Ramos (cell line): Measurements from ENCODE around the gene CRYBB1.
"Not testable (repeated sequence)": the region's sequence is repeated elsewhere in the genome, so short reads cannot be mapped to it uniquely, and the experiment has no call there.

Source experiments
- in situ Hi-C: fragments of 300-500 bp; cut with MboI; formaldehyde crosslinking; loops from one replicate; pipeline ENCODE4 v1.14.3; 2022; ENCODE audit warnings: low sequenced_read_pairs; ENCODE audit not compliant: unreplicated experiment

CRYBB1 gene

DNA sequence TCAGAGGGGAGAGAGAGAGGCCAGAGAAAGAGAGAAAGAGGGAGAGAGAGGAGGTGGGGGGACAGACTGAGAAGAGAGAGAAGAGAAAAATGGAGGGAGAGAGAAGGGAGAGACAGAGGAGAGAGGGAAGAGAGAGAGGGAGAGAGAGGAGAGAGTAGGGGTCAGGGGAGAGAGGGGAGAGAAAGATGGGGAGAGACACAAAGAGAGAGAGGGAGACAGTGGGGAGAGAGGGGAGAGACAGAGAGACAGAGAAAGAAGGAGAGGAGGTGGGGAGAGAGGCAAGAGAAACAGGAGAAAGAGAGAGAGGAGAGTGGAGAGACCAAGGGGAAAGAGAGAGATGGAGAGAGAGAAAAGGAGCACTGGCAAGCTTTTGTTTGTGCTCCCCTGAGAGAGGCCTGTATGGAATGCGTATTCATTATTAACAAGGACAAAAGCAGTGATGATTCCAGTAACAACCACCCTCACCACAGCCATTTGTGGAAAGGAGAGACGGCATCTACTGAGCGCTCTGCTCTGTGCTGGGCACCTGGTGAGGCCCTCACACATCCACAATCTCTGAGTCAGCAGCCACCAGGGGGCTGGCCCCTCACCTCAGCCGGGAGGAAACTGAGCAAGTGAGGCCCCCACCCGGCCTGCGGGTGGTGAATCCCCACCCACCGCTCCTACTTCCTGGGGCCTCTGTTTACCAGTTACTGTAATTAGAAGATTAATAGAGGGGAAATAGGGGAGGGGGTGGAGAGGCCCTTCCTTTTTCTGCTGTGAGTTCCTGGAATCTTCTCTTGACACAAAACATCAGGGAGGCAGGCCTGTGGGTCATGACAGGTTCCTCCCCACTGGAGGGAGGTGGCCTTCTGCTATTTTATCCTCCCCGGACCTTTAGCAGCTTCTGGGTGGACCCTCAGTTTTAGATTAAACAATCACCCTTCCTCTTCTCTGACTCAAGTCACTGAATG, 24.9 kb upstream of the CRYBB1 start:
- in situ Hi-C loops, result no loop called here

DNA sequence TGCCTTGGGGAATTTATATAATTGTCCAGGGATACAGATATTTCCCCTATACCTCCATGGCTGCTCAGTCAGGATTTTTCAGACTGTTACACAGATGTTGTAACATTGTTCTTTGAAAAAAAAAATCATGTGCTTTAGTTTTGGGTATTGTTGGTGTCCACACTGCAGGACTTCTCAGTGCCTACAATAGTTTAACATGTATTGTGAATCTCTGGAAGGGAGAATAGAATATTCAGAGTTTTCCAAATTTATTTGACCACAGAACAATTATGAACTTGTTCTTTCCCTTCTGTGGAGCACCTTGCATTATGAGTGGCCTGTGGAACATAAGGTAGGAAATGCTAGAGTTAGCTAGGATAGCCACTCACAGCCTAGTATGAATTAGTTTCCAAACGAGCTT, 18.5 kb upstream of the CRYBB1 start:
- in situ Hi-C loops, result no loop called here

DNA sequence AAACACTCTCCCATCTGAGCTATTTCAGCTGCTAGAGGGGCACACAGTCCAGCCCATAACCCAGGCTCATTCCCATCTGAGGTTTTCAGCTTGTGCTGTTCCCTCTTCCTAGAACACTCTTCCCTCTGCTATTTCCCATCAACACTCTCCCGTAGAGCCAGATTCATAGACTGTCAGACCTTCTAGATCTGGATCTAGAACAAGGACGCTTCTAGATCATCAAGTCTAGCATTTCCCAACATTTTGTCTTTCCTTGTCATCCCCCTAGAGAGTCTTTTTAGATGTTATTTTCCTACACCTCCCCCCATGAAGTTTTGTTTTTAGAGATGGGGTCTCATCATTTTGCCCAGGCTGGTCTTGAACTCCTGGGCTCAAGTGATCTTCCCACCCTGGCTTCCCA, 17.3 kb upstream of the CRYBB1 start:
- in situ Hi-C loops, result no loop called here

DNA sequence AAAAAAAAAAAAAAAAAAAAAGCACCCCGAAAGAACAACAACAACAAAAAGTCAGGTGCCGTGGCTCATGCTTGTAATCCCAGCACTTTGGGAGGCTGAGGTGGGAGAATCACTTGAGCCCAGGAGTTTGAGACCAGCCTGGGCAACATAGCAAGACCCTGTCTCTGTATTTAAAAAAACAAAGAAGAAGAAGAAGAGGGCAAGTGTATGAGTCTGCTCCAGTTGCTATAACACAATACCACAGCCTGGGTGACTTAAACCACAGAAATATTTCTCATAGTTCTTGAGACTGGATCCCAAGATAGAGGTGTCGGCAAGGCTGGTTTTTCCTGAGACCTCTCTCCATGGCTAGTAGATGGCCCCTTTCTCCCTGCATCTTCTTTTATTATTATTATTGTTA, 16.4 kb upstream of the CRYBB1 start:
- in situ Hi-C loops, result no loop called here

DNA sequence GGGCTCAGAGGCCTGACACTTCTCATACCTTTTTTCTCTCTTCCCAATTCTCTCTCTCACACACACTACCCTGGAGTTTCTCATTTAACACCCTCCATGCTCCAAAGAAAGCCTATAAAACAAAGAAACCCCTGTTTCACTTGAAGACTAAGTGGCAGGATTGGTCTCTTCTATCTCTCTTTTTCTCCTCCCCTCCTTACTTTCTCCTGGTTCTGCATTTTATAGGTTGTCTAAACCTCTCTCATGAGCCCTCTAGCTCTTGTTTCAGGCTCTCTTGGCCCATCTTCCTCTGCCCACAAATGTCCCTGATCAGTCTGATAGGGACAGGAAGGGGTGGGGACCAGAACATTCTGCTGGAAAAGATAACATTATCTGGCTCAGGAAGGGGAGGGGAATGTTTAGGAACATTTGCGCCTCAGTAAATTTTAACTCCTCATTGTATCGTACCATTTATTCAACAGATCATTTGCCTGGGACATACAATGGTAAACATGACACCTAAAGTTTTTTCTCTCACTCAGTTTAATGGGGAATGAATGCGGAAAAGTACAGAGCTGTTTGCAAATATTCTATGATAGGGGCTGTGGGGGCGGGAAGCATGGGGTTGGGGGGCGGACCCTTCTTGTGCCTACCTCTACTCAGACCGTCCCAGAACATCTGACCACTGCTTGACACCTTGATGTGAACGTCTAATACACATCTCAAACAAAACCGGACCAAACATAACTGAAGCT, 14.8 kb upstream of the CRYBB1 start:
- in situ Hi-C loops, result no loop called here

DNA sequence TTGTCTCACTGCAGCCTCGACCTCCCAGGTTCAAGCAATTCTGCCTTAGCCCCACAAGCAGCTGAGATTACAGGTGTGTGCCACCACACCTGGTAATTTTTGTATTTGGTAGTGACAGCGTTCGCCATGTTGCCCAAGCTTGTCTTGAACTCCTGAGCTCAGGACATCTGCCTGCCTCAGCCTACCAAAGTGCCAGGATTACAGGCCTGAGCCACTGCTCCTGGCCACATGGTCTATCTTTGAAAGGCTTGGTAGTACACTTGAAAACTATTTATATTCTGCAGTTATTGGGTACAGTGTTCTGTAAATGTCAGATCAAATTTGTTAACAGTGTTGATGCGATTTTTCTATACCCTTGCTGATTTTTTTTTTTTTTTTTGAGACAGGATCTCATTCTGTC, 13.5 kb upstream of the CRYBB1 start:
- in situ Hi-C loops, result no loop called here

DNA sequence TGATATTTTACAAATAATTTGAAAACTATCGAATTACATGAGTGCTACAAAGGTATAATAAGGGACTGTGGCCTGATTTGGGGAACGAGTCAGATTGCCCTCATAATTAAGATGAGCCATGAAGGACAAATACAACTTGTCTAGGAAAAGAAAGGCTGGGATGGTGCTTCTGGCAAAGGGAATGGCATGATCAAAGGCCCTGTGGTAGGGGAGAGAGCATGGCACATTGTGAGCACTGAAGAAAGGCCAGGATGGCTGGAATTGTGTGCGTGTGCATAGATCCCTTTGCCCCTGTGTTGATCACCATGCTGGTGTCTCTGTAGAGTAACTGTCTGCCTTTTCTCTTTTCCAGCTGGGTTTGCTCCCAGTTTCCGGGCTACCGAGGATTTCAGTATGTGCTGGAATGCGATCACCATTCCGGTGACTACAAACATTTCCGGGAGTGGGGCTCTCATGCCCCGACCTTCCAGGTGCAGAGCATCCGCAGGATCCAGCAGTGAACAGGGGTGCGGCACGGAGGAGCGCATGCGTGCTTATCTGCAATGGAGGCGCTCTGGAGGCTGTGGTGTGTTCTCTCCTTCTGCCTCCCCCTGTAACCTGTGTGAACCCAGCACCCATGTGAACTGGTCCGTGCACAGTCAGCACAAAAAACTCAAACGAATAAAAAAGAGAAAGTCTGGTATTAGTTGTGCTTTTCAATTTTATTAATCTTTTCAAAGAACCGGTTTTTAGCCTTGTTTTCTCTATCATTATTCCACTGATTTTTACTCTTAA, 12.3 kb upstream of the CRYBB1 start:
- in situ Hi-C loops, result no loop called here

DNA sequence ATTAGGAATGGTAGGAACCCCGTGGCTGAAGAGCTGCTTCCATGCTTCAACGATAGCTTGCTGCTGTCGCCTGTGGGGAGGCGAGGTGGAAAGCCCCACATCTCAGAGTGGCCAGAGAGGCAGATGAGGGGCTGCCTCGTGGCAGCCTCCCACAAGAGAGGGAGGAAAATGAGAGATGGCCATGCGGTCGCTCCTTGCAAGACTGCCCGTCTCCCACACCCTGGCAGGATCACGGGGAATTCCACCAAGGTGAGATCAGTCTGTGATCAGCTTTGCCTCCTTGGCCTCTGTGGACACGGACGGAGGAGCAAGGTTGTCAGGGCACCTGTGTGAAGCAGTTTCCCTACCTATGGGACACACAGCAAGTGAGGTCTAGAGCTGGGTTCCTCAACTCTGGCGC, 7.0 kb upstream of the CRYBB1 start:
- in situ Hi-C loops, result no loop called here

DNA sequence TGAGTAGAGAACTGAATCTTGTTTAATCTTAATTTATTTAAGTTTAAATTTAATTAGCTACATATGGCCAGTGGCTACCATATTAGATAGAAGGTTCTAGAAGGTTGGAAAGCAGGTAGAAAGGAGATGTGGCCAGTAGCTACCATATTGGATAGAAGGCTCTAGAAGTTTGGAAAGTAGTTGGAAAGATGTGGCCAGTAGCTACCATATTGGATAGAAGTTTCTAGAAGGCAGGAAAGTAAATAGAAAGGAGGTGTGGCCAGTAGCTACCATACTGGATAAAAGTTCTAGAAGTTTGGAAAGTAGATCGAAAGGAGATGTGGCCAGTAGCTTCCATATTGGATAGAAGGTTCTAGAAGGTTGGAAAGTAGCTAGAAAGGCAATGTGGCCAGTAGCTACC, 6.2 kb upstream of the CRYBB1 start:
- in situ Hi-C loops, result no loop called here

DNA sequence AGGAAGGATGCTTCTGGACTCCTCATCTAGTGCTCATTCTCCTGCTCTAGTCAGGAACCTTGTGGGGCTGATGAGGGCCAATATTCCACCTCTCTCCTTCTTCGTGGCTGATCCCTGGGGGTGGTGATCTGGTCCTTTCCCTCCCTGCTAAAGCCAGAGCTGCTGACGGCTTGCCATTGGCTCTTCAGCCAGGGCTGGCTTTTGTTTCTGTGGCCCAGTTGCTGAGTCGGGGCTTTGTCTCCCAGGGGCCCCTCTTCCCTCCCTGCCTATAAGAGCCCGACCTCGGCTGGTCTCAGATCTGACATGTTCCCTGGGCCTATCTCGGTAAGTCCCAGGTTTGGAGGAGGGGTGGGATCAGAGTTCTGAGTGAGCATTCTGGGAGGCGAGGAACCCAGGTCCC, 3.8 kb upstream of the CRYBB1 start, which contains the start of gene CRYBA4:
CRYBA4 (plus strand) TSS at position 301 of the 400 bp plus-strand sequence. CDS start 634 bp downstream, outside the sequence.
- in situ Hi-C loops, result no loop called here

DNA sequence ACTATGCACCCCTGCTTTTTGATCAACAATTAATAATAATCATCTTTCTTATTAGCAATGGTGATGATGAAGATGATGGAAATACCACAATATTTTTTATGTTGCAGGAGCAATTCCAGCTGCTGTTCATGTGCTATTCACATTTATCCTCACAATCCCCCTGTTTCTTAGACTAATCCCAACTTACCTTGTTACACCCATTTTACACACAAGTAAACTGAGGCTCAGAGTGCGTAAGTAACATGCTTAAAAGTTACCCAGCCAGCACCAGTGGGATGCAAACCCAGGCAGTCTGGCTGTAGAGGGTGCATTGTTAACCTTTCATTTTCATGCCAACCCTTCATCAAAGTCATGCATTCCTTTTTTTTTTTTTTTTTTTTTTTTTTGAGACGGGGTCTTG, 2.4 kb upstream of the CRYBB1 start:
- in situ Hi-C loops, result no loop called here

DNA sequence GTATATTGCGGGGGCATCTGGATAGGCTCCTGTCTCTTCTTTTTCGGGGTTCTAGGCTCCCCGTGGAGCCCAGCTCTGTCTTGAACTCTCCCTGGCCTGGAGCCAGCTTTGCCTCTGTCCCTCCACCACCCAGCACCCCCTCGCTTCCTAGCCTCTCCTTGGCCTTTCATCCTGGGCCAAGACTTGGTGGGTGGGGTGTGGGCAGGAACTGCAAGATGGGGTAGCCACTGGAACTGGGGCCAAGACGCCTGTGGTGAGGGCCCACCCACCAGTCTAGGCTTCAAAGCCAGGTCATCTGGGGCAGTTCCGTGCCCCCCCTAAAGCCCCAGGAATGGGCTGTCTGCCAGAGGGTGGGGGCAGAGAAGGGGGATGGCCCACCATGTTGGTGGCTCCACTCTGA, 1.7 kb upstream of the CRYBB1 start:
- in situ Hi-C loops, result no loop called here

DNA sequence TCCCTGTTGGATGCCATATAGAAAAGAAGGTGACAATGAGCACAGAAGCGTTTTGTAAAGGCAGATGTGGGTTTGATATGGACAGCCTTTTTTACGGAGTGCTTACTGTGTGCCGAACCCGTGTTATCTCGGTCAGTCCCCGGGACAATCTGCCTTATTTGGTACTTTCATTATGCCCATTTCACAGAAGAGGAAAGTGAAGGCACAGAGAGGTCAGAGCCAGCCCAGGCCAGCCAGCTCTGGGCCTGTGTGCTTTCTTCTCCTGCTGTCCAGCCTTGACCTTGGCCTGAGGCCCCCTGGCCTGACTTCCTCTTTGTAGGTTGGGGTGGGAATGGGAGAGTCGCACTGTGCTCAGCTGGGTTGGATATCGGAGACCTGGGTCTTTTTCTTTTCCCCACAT, 628 bp upstream of the CRYBB1 start:
- in situ Hi-C loops, result no loop called here

DNA sequence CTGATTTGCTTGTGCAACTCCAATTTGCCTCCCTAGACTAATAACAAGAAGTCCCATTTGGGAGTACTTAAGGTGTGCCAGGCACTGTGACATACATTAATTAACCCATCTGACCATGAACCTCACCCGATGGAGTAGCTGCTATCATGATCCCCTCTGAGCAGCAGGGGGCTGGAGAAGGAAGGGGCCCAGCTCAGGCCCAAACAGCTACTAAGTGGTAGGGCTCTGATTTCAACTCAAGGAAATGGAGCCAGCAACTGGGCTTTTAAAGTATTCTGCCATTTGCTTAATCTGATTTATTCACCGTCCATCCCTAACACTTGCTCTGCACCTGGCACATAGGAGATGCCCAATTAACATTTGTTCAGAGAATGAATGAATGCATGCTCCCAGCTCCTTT, 1.2 kb downstream of the CRYBB1 start:
- in situ Hi-C loops, result no loop called here

DNA sequence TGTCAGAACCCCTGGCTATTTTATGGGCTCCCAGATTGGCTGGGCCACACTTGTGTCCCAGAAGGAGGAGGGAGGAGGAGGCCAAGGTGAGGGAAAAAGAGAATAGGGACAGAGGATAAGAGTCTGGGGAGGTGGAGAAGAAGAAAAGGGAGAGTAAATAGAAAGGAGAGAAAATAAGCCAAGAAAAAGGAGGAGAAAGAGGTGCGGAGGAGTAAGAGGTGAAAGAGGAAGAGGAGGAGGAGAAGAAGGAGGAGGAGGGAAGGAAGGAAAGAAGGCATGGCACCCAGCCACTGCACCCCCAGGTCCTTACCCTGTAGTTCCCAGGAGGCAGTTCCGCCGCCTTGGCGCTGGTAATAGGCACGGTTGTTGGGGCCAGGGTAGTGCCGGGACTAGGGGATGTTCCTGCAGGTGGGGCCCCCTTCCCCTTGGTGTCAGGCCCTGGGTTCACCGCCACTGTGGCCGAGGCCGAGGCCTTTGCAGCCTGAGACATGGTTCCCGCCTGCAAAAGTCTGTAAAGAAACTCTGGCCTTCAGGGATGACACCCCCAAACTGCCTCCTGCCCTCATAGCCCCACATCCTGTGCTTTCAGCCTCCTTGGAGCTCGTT, 1.9 kb downstream of the CRYBB1 start:
- in situ Hi-C loops, result no loop called here

DNA sequence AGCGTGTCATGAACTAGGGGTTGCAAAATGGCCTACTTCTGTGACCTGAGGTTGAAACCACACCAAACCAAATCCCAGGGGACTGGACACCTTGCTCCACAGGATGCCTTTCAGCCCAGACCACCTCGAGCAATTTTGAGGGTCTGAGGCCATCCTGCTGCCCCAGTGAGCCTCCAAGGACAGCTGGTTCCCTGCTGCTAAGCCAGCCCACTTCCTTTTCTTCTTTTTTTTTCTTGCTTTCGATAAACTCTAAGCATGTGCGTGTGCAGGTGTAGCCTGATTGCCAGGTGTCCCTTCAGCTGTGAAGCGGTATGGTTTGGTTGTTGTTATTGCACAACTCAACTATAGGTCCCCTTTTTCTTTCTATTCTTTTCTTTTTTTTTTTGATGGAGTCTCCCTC, 2.7 kb downstream of the CRYBB1 start:
- in situ Hi-C loops, result no loop called here

DNA sequence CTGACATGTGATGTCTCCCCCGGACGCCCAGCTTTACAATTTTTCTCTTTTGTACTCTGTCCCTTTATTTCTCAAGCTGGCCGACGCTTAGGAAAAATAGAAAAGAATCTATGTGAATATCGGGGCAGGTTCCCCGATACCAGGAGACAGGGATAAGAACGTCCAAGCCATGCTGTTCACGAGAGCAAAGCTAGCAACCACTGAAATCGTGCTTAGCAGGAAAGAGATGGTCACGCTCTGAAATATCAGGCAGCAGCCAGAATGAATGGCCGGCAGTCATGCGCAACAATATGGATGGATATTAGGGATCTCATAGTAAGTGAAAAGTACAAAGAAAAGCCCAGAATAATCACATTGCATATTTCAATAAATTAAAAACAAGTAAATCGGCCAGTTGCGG, 3.5 kb downstream of the CRYBB1 start:
- in situ Hi-C loops, result no loop called here

DNA sequence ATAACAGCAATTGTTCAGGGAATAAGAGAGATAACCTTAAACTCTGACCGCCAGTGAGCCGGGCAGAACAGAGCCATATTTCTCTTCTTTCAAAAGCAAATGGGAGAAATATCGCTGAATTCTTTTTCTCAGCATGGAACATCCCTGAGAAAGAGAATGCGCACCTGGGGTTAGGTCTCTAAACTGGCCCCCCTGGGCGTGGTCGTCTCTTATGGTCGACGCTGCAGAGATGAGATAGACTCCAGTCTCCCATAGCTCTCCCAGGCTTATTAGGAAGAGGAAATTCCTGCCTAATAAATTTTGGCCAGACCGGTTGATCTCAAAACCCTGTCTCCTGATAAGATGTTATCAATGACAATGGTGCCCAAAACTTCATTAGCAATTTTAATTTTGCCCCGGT, 4.1 kb downstream of the CRYBB1 start:
- in situ Hi-C loops, result not testable (repeated sequence)

DNA sequence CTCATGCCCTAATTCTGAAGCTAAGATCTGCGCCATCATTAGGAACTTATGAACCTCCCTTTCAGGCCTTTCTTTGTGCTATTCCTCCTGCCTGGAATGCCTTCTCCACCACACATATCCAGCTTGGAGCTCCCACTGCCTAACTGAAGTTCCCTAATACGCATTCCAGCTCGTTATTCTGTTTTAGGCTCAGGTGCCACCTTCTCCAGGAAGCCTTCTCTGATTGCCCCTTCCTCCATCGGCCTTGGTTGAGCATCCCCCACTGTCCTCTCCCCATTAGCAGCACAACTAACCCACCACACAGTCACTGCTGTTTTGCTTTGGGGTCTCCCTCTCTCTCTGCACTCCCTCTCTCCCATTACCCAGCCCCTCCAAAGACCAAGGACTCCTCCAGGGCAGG, 5.2 kb downstream of the CRYBB1 start:
- in situ Hi-C loops, result no loop called here

DNA sequence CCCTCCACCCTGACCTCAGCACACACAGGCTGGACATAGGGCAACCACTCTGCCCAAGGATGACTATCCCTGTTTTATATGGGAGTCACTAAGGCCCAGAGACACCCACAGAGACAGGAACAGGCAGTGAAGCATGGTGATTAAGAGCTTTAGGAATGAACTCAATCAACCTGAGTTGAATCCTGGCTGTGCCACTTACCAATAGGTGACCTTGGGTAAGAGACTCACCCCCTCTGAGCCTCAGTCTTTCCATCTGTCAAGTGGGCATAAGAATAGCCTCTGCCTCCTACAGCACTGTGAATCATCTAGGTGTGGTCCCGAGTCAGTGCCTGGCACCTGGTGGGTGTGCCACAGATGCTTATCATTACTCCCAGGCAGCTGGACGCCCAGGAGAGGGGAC, 6.8 kb downstream of the CRYBB1 start:
- in situ Hi-C loops, result no loop called here
